ENCODE measurements around the gene DCAF6.

DCAF6 gene

GRCh38 chr1:168031198-168031597, 94.7 kb downstream of the DCAF6 start:
- H3K4me3 ChIP-seq (ENCODE audit: control insufficient read depth, low read depth, low read length), result no peak overlapping the region
- no peak for TF ChIP-seq CTCF (IDR thresholded peaks at IDR 0.05; ENCODE audit: control insufficient read depth, insufficient read depth, low read depth, low read length, missing control alignments)
- DNase-seq (ENCODE audit: low read depth), result no peak

- no peak overlapping the region for H3K4me3 ChIP-seq (ENCODE audit: control insufficient read depth, low read depth, low read length)
- TF ChIP-seq CTCF (IDR thresholded peaks at IDR 0.05; ENCODE audit: control insufficient read depth, insufficient read depth, low read depth, low read length, missing control alignments), result no peak
- DNase-seq (ENCODE audit: low read depth), result no peak
These were observed 95.1 kb downstream of the DCAF6 start for GRCh38 chr1:168031627-168032026.

- no peak for DNase-seq (ENCODE audit: low read depth)
- no peak overlapping the region for H3K4me3 ChIP-seq (ENCODE audit: control insufficient read depth, low read depth, low read length)
- TF ChIP-seq CTCF (IDR thresholded peaks at IDR 0.05; ENCODE audit: control insufficient read depth, insufficient read depth, low read depth, low read length, missing control alignments), result no peak
These were observed 95.5 kb downstream of the DCAF6 start for GRCh38 chr1:168032029-168032428.

GRCh38 chr1:168035345-168035744, 98.9 kb downstream of the DCAF6 start:
- no peak for DNase-seq (ENCODE audit: low read depth)
- TF ChIP-seq CTCF (IDR thresholded peaks at IDR 0.05; ENCODE audit: control insufficient read depth, insufficient read depth, low read depth, low read length, missing control alignments), result no peak
- H3K4me3 ChIP-seq (ENCODE audit: control insufficient read depth, low read depth, low read length), result no peak overlapping the region

- no peak overlapping the region for H3K4me3 ChIP-seq (ENCODE audit: control insufficient read depth, low read depth, low read length)
- TF ChIP-seq CTCF (IDR thresholded peaks at IDR 0.05; ENCODE audit: control insufficient read depth, insufficient read depth, low read depth, low read length, missing control alignments), result no peak
- DNase-seq (ENCODE audit: low read depth), result no peak
These were observed 105.9 kb downstream of the DCAF6 start for GRCh38 chr1:168042362-168042761.

GRCh38 chr1:168045311-168045710, 108.8 kb downstream of the DCAF6 start:
- H3K4me3 ChIP-seq (ENCODE audit: control insufficient read depth, low read depth, low read length), result no peak overlapping the region
- no peak for TF ChIP-seq CTCF (IDR thresholded peaks at IDR 0.05; ENCODE audit: control insufficient read depth, insufficient read depth, low read depth, low read length, missing control alignments)
- DNase-seq (ENCODE audit: low read depth), result no peak

- no peak for TF ChIP-seq CTCF (IDR thresholded peaks at IDR 0.05; ENCODE audit: control insufficient read depth, insufficient read depth, low read depth, low read length, missing control alignments)
These were observed 113.8 kb downstream of the DCAF6 start for GRCh38 chr1:168050307-168050706.

More at GRCh38 chr1:168050307-168050706, 113.8 kb downstream of the DCAF6 start:
- no peak for DNase-seq (ENCODE audit: low read depth)
- H3K4me3 ChIP-seq (ENCODE audit: control insufficient read depth, low read depth, low read length), result no peak overlapping the region

Measured in AG09309 (cell line).